Retinal pigment epithelial cell (primary cell): ENCODE data around the gene SMIM44.
"Not testable (repeated sequence)": the region's sequence is repeated elsewhere in the genome, so short reads cannot be mapped to it uniquely, and the experiment has no call there.

Source experiments
- DNase-seq: peaks from one replicate; pipeline ENCODE4 v3.0.0-alpha.2; 2010; ENCODE audit warnings: low read depth
- H3K4me3 ChIP-seq: 2 replicates; pipeline ENCODE4 v1.5.1; 2011; ENCODE audit warnings: mild to moderate bottlenecking, low read length, control low read depth, moderate library complexity
- CTCF ChIP-seq: conservative IDR thresholded peaks from 2 replicates; pipeline ENCODE4 v1.5.1; 2011; ENCODE audit warnings: low read depth, low read length, control low read depth, inconsistent platforms

Gene SMIM44

GRCh38 chr19:3448616-3449334, 34.5 kb downstream of the SMIM44 start:
- no peak for DNase-seq
- H3K4me3 ChIP-seq: no peak overlapping the region
- TF ChIP-seq CTCF: no peak

GRCh38 chr19:3446657-3447056, 36.6 kb downstream of the SMIM44 start:
- not testable (repeated sequence) for H3K4me3 ChIP-seq, DNase-seq

- no peak overlapping the region for H3K4me3 ChIP-seq
- TF ChIP-seq CTCF: no peak
- no peak for DNase-seq
Measured at GRCh38 chr19:3444695-3445234, 38.5 kb downstream of the SMIM44 start.

GRCh38 chr19:3443840-3444694, 39.2 kb downstream of the SMIM44 start:
- no peak for DNase-seq
- TF ChIP-seq CTCF: no peak
- no peak overlapping the region for H3K4me3 ChIP-seq

- no peak overlapping the region for H3K4me3 ChIP-seq
- DNase-seq: no peak
- no peak for TF ChIP-seq CTCF
Measured at GRCh38 chr19:3442487-3443071, 40.7 kb downstream of the SMIM44 start.

- no peak overlapping the region for H3K4me3 ChIP-seq
- TF ChIP-seq CTCF: no peak
Measured at GRCh38 chr19:3441986-3442329, 41.3 kb downstream of the SMIM44 start.

GRCh38 chr19:3441089-3441985, 41.9 kb downstream of the SMIM44 start:
- TF ChIP-seq CTCF: no peak
- peak; percentile 77 for DNase-seq
- H3K4me3 ChIP-seq: no peak overlapping the region

More at GRCh38 chr19:3441986-3442329, 41.3 kb downstream of the SMIM44 start:
- DNase-seq: no peak
